Hematopoietic multipotent progenitor cell treated with erythropoietin and hydrocortisone succinate and interleukin-3 and kit ligand, for 4 days (in vitro differentiated cells): ENCODE data around the gene SUSD6.

Experiments used
- DNase-seq: peaks from one replicate; pipeline ENCODE4 v3.0.0-alpha.2; 2015

The SUSD6 gene

GRCh38 chr14:69675245-69675583, 63.8 kb downstream of the SUSD6 start:
- no peak for DNase-seq

GRCh38 chr14:69675877-69676416, 64.6 kb downstream of the SUSD6 start:
- no peak for DNase-seq

DNA sequence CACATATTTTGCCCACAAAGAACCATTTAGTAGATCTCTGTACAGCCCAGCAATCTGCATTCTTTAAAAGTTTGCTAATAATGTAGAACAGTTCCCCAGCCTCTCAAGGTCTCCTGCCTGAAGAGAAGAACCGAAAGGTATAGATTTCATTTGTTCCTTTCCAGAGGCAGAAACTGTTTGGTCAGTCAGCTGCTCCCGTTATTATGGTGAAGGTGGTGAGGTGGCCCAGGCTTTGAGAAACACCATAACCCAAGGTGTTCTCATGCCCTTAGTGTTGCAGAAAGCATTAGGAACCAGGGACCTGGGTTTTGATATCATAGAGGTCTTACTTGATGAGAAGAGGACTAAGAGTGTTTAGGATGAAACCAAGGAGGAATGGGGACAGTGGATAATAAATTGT, 65.3 kb downstream of the SUSD6 start:
- DNase-seq, result no peak

- no peak for DNase-seq
Measured at GRCh38 chr14:69680297-69680696, 68.9 kb downstream of the SUSD6 start.

GRCh38 chr14:69682136-69682535, 70.7 kb downstream of the SUSD6 start:
- DNase-seq, result peak; percentile 23

DNA sequence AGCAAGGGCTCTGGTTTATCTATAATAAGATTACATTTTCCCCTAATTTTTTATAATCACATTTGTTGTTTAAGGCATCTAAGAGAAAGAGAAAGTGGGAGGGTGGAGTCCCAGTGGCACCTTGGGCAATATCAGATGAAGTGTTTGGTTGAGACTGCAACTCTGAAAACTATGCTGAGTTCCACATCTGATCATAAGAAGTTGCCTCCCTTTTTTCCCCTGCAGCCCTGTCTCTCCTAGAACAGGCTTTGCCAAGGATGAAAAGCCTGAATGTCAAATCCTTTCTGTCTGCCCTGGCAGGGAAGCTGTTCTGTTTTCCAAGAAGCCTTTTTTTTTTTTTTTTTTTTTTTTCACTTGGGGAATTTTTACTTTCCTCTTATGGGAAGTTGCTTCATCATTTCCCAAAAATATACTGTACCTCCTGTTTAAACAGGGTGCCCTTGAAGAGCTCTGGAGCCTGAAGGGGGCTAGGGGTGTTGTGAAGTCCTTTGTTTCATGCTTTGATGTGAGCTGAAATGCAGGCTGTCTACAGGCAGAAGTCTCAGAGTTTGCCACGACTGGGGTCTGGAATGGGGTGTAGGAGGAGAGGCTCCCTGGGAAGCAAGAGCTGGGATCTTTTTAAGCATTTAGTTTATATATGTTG, 71.3 kb downstream of the SUSD6 start:
- DNase-seq, result peak; percentile 77

GRCh38 chr14:69683971-69684370, 72.6 kb downstream of the SUSD6 start:
- DNase-seq, result no peak

GRCh38 chr14:69684461-69685217, 73.2 kb downstream of the SUSD6 start:
- peak; percentile 48 for DNase-seq

GRCh38 chr14:69685218-69685616, 73.8 kb downstream of the SUSD6 start:
- no peak for DNase-seq

DNA sequence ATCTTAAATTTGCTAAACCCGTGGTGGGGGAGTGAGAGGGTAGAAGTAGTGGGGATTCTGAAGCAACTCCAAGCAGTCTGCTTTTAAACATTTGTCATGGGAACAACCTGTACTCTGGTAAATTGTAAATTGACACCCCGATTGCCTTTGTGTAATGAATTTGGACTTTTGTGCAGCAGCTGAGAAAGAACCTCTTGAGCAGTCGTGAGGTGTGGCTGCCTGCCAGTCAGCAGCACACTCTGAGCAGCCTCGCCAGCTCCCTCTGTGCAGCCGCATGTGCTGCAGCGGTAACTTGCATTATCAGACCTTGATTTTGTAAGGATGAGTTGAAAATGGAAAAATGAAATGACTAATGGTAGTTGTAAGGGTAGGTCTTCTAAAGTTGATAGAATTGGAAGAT, 74.3 kb downstream of the SUSD6 start:
- peak; percentile 64 for DNase-seq

GRCh38 chr14:69687606-69688298, 76.4 kb downstream of the SUSD6 start:
- peak; percentile 84 for DNase-seq

DNA sequence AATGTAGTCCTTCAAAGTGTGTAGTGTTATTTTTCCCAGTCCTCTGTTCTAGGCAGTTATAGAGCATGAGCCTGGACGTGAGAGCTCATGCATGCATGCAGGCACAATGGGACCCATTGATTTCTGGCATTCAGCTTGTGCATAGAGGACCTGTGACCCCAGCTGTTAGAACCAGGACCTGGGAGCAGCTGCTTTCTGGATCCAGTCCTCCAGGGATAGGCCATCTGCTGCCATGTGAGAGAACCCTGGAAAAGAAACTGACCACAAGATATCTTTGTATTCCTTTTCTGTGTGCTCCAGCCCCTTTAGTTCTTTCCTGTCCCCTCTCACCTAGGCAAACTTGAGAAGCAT, 76.9 kb downstream of the SUSD6 start:
- no peak for DNase-seq

DNA sequence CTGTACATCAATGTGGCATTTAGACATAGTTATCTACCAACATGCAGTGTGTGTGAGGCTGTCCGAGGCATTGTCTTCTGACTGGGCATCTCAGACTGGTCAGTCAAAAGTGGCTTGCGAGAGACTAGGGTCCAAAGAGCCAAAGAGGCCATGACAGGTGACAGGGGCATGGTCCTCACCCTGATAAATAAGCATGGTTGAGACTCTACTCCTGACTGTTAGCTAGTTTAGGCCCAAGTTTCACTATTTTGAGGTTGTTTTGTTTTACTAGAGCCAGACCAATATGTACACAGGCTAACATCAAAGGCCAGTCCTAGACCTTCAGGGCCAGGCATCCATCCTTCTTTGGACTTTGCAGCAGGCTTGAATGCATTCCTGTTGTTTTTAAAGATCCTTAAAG, 78.6 kb downstream of the SUSD6 start:
- no peak for DNase-seq

DNA sequence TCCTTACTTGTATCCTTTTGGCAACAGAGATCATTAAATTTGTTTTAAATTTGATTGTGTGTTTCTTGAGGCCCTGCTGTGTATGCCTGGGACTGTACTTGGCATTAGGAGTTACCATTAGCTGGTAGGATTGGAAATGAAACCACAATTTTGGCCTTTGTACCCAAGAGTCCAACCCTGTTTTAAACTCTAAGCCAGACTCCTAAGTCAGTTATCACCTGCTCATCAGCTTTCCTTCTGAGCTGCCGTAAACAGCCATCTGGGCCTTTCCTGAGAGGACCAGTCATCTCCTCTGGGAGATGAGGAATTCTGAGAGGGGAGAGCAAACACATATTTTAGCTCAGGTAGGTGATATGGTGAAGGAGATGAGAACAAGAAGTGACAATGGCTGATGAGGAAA, 81.2 kb downstream of the SUSD6 start:
- DNase-seq, result no peak

DNA sequence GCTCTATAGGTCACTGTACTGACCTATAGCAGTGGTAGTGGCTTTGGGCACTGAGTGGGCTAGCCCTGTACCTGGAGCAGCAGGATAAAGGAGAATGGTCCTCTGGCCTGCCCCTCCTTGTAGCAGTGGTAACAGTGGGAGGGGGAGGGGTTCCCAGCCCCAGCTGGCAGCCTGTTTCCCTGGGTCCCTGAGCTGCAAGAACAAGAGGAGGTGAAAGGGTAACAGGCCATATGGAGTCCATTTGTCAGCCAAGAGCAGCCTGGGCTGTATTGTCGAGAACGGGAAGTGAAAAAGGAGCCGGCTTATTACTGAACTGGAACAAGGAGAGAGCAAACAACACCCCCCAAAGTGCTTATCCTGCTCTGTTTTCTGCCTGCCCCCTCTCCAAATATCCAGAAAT, 81.7 kb downstream of the SUSD6 start:
- peak; percentile 64 for DNase-seq

DNA sequence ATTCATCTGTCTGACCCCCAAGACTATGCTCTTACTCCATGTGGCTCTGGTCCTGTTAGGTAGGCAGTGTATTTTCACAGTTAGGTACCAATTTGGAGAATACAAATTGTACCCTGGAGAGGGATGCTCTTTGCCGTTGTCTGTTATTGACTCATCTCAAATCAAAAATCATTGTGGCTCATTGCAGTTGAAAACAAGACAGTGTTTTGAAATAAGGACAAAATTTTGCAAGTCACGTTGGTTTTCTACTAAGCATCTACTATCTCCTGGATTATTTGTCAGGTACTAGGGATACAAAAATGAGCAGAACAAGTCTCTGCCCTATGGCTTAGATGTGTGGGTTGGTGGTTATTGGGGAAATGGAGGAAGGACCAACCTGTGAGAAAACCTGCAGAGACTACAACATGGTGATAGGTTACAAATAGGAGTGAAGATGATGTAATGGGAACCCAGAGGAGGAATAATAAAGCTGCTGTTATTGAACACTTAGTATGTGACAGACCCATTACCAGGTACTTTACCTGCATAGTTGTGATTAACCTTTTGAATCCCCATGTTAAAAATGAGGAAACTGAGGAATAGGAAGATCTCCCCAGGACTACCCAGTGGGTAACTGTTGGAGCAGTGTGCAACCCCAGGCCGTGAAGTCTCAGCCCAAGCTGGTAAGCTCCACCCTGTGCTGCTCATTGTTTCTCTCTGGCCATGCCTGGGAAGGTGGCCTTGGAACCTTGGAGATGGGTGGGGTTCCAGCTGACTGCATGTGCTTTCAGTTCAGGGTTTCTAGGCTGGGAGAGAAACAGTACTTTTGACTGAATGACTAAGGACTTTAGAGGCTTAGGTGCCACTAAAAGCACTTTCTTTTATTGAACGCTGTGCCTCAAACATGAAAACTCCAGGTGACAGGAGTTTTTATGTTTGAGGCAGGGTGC, 82.7 kb downstream of the SUSD6 start:
- peak; percentile 68 for DNase-seq

DNA sequence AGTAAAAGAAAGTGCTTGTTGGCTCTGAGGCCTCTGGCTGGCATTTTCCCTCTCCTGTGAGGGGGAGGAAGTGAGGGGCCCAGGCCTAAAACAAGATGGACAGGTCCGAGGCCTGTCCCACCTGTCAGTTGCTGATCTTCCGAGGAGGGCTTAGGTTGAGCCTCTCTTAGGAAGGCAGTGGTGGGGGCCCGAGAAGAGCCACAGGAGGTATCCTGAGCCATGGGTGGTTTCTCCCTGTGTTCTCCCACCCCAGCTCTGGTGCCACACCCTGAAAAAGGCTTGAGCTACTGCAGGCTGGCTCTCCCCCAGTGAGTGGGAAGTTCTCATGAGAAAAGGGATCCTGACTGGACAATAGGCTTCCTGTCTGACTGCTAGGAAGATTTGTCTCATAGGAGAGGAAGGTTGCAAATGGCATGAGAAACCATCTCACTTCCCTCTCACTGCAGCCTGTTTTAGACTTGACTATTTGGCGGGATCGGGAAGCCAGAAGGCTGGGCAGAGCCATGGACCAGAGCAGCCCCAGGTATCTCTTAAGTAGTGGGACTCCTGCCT, 83.4 kb downstream of the SUSD6 start:
- peak; percentile 25 for DNase-seq

DNA sequence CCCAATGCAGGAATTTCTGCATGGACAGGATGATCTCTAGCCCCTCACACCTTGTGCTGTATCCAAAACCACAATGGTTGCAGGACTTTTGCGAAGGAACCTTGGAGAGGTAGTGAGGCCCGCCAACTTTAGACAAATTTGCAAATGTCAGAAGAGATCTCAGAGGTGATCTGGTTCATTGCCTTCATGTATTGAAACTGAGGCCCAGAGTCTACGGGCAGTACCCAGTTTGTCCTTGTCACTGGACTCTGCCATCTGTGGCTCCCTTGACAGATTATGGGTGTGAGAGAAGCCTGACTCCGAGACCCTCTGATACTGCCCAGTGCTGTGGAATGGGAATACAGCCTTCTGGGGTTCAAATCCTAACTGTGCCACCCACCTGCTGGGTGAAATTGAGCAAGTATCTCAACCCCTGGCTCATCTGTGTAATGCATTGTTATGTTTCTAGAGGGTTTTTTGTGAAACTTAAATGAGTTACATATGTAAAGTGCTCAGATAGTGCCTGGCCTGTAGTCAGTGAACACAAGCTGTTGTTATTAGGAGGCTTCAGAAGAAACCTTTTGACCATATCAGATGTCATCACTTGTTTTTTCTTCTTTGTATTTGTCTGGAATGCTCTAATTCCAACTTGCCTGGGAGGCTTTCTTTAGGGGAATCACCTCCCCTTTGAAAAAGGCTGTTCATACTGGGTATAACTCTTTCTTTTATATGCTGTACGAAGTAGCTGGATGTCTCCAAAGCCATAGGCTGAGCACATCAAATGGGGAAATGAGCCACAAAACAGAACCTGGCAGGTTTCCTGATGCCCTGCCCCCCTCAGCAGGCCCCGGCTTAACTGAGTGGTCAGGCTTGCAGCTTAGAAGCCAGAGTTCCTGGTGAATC, 84.2 kb downstream of the SUSD6 start:
- peak; percentile 85 for DNase-seq

DNA sequence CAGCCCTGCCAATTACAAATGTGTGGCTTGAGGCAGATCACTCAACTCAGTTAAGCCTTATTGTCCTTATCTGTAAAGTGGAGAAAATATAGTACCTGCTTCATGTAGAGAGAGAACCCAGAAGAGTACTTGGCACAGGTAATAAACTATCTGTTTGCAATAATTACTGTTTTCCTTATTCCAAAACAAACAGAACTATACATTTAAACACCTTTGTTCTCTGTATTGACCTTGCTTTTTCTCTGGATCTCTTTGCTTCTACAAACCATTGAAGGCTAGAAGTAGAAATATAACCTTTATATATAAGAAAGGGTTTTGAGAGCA, 84.8 kb downstream of the SUSD6 start:
- DNase-seq, result no peak

- DNase-seq, result peak; percentile 94
Measured at GRCh38 chr14:69696633-69697557, 85.5 kb downstream of the SUSD6 start.

- no peak for DNase-seq
Measured at GRCh38 chr14:69698572-69698971, 87.2 kb downstream of the SUSD6 start.
